Lower leg skin (tissue), 4 donors: ENCODE data around the gene KDM4B. TPM values are rescaled to one million over a fixed set of nuclear protein-coding genes. Genes with fewer than 3 reads are reported as not detected.

Experiments used
- DNase-seq, 2 donors: peaks; one replicate each; pipeline ENCODE4 v3.0.0-alpha.2; 2019; ENCODE audit warnings: low spot score in 2 of 2
- H3K4me3 ChIP-seq: fragments of 200-600 bp; sonication (generic); 2 replicates; pipeline ENCODE4 v1.5.1; 2017; ENCODE audit warnings: mild to moderate bottlenecking, low read depth; ENCODE audit not compliant: poor library complexity, severe bottlenecking
- POLR2A ChIP-seq, 2 donors: fragments of 450-650 bp; IDR thresholded peaks; one replicate each; pipeline ENCODE4 v1.6.1; 2016 to 2017; ENCODE audit warnings: antibody characterized with exemption in 2 of 2, mild to moderate bottlenecking in 1 of 2, moderate library complexity in 1 of 2
- WGBS, 2 donors: methylation state at CpG; one replicate each; pipeline ENCODE4 v1.1.5; 2018; 5-methylcytosine and 5-hydroxymethylcytosine counted together
- intact Hi-C: fragments of 100-400 bp; cut with DNase I; formaldehyde crosslinking; loops from one replicate; pipeline ENCODE4 v1.15.0; 2023; ENCODE audit warnings: low total_unique reads
- total RNA-seq, 4 donors: library from RNA; depleted of rRNA; stranded (reverse); fragments of >200 nt; gene quantifications; one replicate each; pipeline ENCODE4 v1.1.0, GENCODE V29; 2016
- TF ChIP-seq, protein P1 (sequence below), 3 donors: fragments of 450-650 bp; IDR thresholded peaks; one replicate each; pipeline ENCODE4 v1.5.1; 2016; ENCODE audit warnings: antibody characterized with exemption in 3 of 3, mild to moderate bottlenecking in 3 of 3, moderate library complexity in 2 of 3

Gene KDM4B
- total RNA-seq, 4 donors from 2014 or later, result 40.1 to 71.4 (median 51.3) TPM

DNA sequence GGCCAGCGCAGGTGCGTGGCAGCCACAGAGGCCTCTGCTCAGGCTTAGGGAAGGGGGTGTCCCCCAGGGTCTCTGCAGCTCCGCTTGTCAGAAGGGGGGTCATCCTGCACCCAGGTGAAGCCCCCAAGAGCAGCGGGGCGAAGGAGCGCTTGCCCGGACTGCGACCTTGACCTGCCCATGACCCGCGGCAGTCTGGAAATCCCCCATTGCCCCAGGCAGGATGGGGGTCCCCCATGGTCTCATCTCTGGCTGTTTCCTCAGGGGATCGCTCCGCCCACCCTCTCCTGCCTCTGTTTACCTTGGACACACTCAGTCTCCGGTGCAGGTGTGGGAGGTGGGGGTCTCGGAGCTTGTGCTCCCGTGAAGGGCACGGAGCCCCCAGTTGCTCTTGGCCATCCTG lies 82.7 kb downstream of the KDM4B start:
- 93% methylated on average over 16 of the region's 16 CpGs for WGBS, 2 donors

DNA sequence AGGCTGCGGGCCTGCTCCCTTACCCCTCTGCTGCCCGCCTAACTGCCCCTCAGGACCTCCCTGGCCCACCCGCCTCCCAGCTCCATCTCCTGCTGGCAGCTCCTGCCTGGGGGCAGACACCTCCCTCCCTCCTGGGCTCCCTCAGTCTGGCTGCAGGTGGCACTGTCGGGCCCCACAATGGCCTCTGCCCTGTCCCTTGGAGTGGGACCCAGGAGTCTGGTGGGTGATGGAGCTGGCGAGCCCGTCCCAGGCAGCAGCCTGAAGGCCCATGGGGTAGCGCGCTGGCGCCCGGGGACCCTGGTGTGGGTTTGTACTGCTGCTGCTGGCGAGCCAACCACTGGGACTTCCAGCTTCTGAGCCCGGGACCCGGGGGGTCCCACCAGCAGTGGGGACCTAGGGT lies 83.6 kb downstream of the KDM4B start:
- TF ChIP-seq, protein P1, sequence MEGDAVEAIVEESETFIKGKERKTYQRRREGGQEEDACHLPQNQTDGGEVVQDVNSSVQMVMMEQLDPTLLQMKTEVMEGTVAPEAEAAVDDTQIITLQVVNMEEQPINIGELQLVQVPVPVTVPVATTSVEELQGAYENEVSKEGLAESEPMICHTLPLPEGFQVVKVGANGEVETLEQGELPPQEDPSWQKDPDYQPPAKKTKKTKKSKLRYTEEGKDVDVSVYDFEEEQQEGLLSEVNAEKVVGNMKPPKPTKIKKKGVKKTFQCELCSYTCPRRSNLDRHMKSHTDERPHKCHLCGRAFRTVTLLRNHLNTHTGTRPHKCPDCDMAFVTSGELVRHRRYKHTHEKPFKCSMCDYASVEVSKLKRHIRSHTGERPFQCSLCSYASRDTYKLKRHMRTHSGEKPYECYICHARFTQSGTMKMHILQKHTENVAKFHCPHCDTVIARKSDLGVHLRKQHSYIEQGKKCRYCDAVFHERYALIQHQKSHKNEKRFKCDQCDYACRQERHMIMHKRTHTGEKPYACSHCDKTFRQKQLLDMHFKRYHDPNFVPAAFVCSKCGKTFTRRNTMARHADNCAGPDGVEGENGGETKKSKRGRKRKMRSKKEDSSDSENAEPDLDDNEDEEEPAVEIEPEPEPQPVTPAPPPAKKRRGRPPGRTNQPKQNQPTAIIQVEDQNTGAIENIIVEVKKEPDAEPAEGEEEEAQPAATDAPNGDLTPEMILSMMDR (IDR thresholded peaks at IDR 0.05), result no peak
- TF ChIP-seq POLR2A (IDR thresholded peaks at IDR 0.05), result no peak
- intact Hi-C loops, result loop anchor here (1.0 kb wide), 1 partner anchor 40 kb away; no protein-coding TSS in a partner anchor
- DNase-seq, result no peak
- H3K4me3 ChIP-seq, result no peak overlapping the region
- WGBS, 2 donors, result 84 to 86% methylated on average over 5 to 6 of the region's 13 CpGs

More for the DNA sequence above, 82.7 kb downstream of the KDM4B start:
- no peak overlapping the region for H3K4me3 ChIP-seq
- no peak for DNase-seq
- intact Hi-C loops, result loop anchor here (1.0 kb wide), 1 partner anchor 41 kb away; no protein-coding TSS in a partner anchor
- TF ChIP-seq, protein P1 (IDR thresholded peaks at IDR 0.05), result no peak
- TF ChIP-seq POLR2A (IDR thresholded peaks at IDR 0.05), result no peak

DNA sequence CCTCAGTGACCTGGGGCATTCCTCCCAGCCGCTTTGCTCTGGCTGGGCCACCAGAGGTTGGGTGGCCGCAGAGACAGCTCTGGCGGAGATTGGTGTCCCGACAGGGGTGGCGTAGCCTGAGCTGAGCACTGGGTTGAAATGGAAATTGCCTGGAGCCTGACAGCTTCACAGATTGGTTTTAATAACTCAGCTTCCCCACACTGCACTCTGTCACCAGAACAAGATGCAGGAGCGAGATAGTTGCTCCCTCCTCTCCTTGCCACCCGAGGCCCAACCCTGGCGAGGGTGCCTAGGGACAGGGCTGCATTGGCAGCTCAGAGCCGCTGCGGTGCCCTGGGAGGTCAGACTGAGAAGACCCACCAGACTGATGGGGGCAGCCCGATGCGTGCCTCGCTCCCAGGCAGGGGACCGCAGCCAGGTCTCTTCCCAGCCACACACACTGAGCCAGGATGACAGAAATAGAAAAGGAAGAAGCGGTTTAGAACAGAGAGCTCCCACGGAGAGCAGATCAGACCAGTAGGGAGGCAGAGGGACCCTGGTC lies 84.1 kb downstream of the KDM4B start:
- WGBS, 2 donors, result 94 to 96% methylated on average over 16 of the region's 16 CpGs
- no peak for DNase-seq
- no peak overlapping the region for H3K4me3 ChIP-seq
- TF ChIP-seq, protein P1 (IDR thresholded peaks at IDR 0.05), result no peak
- TF ChIP-seq POLR2A (IDR thresholded peaks at IDR 0.05), result no peak
- intact Hi-C loops, result loop anchor here (1.0 kb wide), 1 partner anchor 39 kb away; no protein-coding TSS in a partner anchor

DNA sequence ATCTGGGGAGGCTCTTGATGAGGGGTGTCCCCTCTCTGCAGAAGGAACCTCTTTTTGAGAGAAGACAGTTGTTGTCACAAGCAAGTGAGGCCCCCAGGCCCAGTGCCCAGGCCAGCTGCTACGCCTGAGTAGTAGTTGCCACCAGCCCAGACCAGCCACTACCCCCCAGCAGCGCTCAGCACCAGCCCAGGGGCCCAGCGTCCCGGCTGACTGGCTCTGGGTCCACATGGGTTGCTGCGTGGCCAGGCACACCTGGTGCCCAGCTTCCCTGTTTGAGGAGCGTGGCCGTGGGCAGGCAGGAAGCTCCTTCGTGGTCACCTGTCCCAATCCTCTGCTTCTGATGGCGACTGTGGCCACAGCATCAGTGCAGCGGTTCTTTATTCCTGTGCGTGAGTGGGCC lies 84.7 kb downstream of the KDM4B start:
- 93 to 95% methylated on average over 9 to 11 of the region's 11 CpGs for WGBS, 2 donors
- H3K4me3 ChIP-seq, result no peak overlapping the region
- intact Hi-C loops, result no loop called here
- TF ChIP-seq, protein P1 (IDR thresholded peaks at IDR 0.05), result no peak
- no peak for TF ChIP-seq POLR2A (IDR thresholded peaks at IDR 0.05)
- no peak for DNase-seq

DNA sequence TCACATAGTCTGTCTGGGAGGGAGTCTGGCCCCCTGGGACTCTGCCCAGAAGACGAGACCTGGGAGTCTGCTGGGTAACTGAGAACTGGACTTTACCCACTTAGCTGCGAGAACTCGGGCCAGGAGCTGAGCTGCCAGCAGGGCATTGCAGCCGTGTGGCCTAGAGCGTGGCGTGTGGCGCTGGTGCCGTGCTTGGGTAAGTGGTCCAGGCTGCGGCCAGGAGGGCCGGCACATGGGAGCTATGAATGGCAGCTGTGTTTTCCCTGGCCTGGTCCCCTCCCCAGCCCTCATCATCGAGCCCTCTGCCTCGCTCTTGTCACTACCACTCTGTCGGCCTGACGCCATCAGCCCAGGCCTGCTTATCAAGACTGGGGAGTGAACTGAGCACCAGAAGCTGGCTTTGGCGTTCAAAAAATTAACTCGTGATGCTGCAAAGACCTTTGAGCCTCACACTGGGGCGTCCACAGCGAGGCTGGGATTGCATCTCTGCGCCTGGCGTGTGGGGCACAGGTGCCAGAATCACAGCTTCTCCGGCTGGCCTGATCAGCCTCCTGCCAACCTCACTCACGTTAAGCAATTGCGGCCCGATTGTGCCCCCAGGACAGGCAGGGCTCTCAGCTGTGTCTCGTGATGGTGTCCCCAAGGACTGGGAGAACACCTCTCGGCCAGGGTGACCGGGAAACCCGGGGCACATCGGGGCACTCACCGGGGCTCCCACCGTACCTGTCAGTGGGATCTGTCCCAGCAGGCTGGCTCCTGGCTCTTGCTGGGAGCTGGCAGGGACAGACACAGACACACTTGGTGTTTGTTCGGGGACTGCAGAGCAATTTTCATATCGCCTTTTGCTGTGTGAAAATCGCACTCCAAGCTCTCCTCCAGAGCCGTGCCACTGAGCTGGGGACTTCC lies 85.9 kb downstream of the KDM4B start:
- DNase-seq, result no peak
- 88 to 95% methylated on average over 27 to 35 of the region's 35 CpGs for WGBS, 2 donors
- intact Hi-C loops, result no loop called here

More for the DNA sequence above, 85.9 kb downstream of the KDM4B start:
- no peak for TF ChIP-seq POLR2A (IDR thresholded peaks at IDR 0.05)
- TF ChIP-seq, protein P1 (IDR thresholded peaks at IDR 0.05), result no peak
- no peak overlapping the region for H3K4me3 ChIP-seq
